HG03460 (cell line): Measurements from ENCODE around the gene FHL2.

Experiments used
- ATAC-seq: cut with Tn5 transposase; IDR thresholded peaks from one replicate; pipeline ENCODE4 v1.9.1; 2021; ENCODE audit not compliant: unreplicated experiment

Gene FHL2

GRCh38 chr2:105422801-105423200, 23.9 kb upstream of the FHL2 start:
- ATAC-seq: no peak

GRCh38 chr2:105421053-105421452, 22.2 kb upstream of the FHL2 start:
- ATAC-seq: no peak

GRCh38 chr2:105418522-105418921, 19.7 kb upstream of the FHL2 start:
- no peak for ATAC-seq

GRCh38 chr2:105417857-105418436, 19.1 kb upstream of the FHL2 start:
- no peak for ATAC-seq

- no peak for ATAC-seq
These were observed 17.3 kb upstream of the FHL2 start for GRCh38 chr2:105416156-105416555.

GRCh38 chr2:105415007-105415406, 16.2 kb upstream of the FHL2 start:
- ATAC-seq: no peak

- ATAC-seq: no peak
These were observed 14.4 kb upstream of the FHL2 start for GRCh38 chr2:105413206-105413605.

- ATAC-seq: no peak
These were observed 13.7 kb upstream of the FHL2 start for GRCh38 chr2:105412584-105412983.

- ATAC-seq: no peak
These were observed 13.0 kb upstream of the FHL2 start for GRCh38 chr2:105411720-105412407.

- ATAC-seq: no peak
These were observed 11.7 kb upstream of the FHL2 start for GRCh38 chr2:105410554-105410953.

- ATAC-seq: no peak
These were observed 10.9 kb upstream of the FHL2 start for GRCh38 chr2:105409717-105410116.

- ATAC-seq: no peak
These were observed 9.3 kb upstream of the FHL2 start for GRCh38 chr2:105407946-105408743.

- no peak for ATAC-seq
These were observed 7.4 kb upstream of the FHL2 start for GRCh38 chr2:105406221-105406620.

GRCh38 chr2:105405291-105405690, 6.4 kb upstream of the FHL2 start:
- ATAC-seq: no peak

GRCh38 chr2:105404736-105405135, 5.9 kb upstream of the FHL2 start:
- no peak for ATAC-seq

GRCh38 chr2:105403783-105404698, 5.2 kb upstream of the FHL2 start:
- ATAC-seq: no peak

- ATAC-seq: no peak
These were observed 4.5 kb upstream of the FHL2 start for GRCh38 chr2:105403241-105403782.

- no peak for ATAC-seq
These were observed 4.0 kb upstream of the FHL2 start for GRCh38 chr2:105402809-105403208.

GRCh38 chr2:105401867-105402266, 3.0 kb upstream of the FHL2 start:
- ATAC-seq: no peak

GRCh38 chr2:105400138-105400540, 1.3 kb upstream of the FHL2 start:
- no peak for ATAC-seq
